ENCODE results near the gene COX19. TPM values are rescaled to one million over a fixed set of nuclear protein-coding genes. Genes with fewer than 3 reads are reported as not detected.

Gene COX19
- total RNA-seq, 4 donors from 2014 or later = 11.6 to 55.2 (median 13.2) TPM

DNA sequence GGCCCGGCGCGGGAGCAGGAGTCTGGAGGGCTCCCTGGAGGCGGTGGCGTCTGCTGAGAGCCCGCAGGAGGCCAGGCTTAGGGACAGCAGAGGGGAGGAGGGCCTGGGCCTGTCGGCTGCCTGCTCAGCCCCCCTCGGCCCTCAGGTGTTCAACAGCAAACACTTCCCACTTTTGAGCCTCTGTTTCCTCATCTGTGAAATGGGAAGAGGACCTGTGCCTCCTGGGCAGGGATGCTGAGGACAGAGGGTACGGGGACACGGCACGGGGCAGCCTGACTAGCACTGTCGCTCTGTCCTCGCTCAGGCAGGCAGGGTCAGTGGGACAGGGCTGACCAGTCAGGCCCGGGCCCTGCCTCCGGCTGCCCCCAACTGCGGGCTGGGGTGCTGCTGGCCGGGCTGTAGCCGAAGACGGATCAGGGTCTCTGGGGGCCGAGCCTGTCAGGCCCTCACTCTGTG lies 8.3 kb upstream of the COX19 start:
- Histone ChIP-seq H3K4me1 (peaks cover 38% of the 10 kb centered on the region), H3K4me3 (no peak overlapping the region), H3K9me3 (no peaks in the 10 kb centered on the region), H3K36me3 (no peaks in the 10 kb centered on the region), H3K27ac (peak overlapping the region; percentile 60), H3K27me3 (peaks cover 46% of the 10 kb centered on the region)
- DNase-seq (ENCODE audit: low spot score in 2 of 2) = no peak
- 61% methylated on average over 6 of the region's 20 CpGs for WGBS
- TF ChIP-seq POLR2A (IDR thresholded peaks at IDR 0.05) (no peak), CTCF (IDR thresholded peaks at IDR 0.05) (no peak), EP300 (IDR thresholded peaks at IDR 0.05) (no peak), POLR2AphosphoS5 (IDR thresholded peaks at IDR 0.05) (no peak)

GRCh38 chr7:983004-983615 lies 7.8 kb upstream of the COX19 start, which contains the start of gene CYP2W1:
Gene CYP2W1, plus strand, starts transcription at chr7:983181. Its CDS starts 31 bp downstream, at chr7:983212.
- H3K36me3 ChIP-seq = no peaks in the 10 kb centered on the region
- TF ChIP-seq POLR2AphosphoS5 (IDR thresholded peaks at IDR 0.05) (no peak), POLR2A (IDR thresholded peaks at IDR 0.05) (no peak), EP300 (IDR thresholded peaks at IDR 0.05) (no peak), CTCF (IDR thresholded peaks at IDR 0.05) (no peak)
- H3K27ac ChIP-seq = peak within 1 kb of the TSS; percentile 60
- no peaks in the 10 kb centered on the region for H3K9me3 ChIP-seq
- H3K27me3 ChIP-seq = peaks cover 41% of the 10 kb centered on the region
- peaks cover 34% of the 10 kb centered on the region for H3K4me1 ChIP-seq
- H3K4me3 ChIP-seq = no peak within 1 kb of the TSS
- DNase-seq (ENCODE audit: low spot score in 2 of 2) = no peak
- 46% methylated on average over 4 of the region's 34 CpGs for WGBS

DNA sequence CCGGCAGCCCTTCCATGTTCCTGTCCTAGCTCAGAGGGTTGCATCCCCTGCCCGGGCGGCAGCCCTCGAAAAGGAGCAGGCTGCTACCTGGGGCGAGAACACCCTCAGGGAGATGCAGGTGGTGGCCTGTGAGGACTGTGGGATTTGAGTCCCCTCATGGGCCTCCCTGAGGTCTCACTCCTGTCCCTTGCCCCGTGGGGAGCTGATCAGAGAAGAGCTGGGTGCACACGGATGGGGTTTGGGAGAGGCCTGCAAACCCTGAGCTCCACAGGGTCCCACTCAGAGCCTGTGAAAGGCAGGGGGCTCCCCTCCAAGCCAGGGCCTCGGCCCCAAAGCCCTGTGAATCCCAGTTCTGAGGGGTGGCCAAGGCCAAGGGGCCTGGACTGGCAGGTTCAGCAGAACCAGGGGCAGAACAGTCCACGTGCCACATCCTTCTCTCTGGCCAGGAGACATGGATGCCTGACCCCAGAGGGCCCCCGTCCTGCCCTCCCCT lies 7.2 kb upstream of the COX19 start:
- H3K27ac ChIP-seq = peak overlapping the region; percentile 60
- H3K27me3 ChIP-seq = peaks cover 35% of the 10 kb centered on the region
- H3K4me1 ChIP-seq = peaks cover 36% of the 10 kb centered on the region
- no peak overlapping the region for H3K4me3 ChIP-seq
- H3K9me3 ChIP-seq = no peaks in the 10 kb centered on the region
- TF ChIP-seq POLR2AphosphoS5 (IDR thresholded peaks at IDR 0.05) (no peak), CTCF (IDR thresholded peaks at IDR 0.05) (no peak), POLR2A (IDR thresholded peaks at IDR 0.05) (no peak), EP300 (IDR thresholded peaks at IDR 0.05) (no peak)
- 36% methylated on average over 5 of the region's 10 CpGs for WGBS
- no peaks in the 10 kb centered on the region for H3K36me3 ChIP-seq
- no peak for DNase-seq (ENCODE audit: low spot score in 2 of 2)

DNA sequence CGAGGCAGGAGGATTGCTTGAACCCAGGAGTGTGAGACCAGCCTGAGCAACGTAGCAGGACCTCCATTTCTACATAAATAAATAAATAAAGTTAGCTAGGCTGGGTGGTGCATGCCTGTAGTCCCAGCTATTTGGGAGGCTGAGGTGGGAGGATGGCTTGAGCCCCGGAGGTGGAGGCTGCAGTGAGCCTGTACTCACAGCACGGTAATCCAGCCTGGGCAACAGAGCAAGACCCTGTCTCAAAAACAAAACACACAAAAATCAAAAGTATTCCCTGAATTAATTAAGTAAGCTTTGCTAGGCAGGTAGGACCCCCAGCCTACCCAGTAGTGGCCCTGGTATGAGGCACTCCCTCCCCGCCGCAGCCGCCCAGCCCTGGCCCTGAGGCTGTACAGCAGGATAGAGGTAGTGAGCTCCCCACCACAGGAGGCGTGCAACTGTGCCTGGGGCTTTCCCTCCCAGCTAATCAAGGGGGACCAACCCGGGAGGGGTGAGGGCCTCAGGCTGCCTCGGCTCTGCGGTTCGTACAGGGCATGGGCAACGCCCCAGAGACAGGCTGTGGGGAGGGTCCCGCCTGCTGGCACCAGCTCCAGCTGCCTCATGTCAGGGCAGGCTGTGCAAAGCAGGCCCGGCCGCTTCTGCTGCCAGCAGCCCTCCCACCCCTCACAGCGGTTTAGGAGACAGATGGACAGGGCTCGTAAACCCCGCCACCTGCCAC lies 6.6 kb upstream of the COX19 start:
- Histone ChIP-seq H3K27ac (peak overlapping the region; percentile 60), H3K27me3 (peaks cover 29% of the 10 kb centered on the region), H3K4me3 (no peak overlapping the region), H3K36me3 (no peaks in the 10 kb centered on the region), H3K9me3 (no peaks in the 10 kb centered on the region), H3K4me1 (peaks cover 42% of the 10 kb centered on the region)
- TF ChIP-seq POLR2AphosphoS5 (IDR thresholded peaks at IDR 0.05) (peak in 1 of 3 donors; percentile 44), CTCF (IDR thresholded peaks at IDR 0.05) (no peak)
- no peak for DNase-seq (ENCODE audit: low spot score in 2 of 2)
- 65% methylated on average over 13 of the region's 19 CpGs for WGBS

DNA sequence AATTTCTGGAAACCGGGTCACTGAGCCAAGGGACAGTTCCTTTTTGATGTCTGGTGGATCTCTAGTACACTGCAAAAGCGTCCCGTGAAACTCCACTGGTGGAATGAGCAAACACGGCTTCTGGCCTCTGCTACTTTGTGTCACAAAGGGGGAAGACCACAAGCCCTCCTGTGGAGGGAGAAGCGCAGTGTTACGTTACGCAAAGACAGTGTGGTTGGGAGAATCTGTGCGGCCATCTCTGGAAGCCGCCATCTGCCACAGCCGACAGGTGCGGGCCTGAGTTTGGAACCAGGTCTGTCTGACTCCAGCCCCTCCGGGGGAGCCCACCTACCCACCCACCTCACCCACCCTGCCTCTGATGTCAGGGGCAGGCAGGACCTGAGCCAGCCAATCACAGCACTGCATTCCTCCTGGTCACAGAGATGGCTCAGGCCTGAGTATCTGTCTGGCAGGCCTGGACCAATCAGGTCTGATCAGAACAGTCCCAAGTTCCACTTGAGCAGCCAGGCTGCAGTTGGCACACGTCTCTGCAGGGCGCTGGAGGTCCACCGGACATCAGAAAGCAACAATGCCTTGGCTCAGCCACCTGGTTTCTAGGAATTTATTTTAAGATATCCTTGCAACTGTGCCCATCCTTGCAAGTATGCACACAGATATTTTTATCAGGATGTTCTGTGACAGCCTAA lies 4.7 kb upstream of the COX19 start:
- Histone ChIP-seq H3K4me1 (peaks cover 47% of the 10 kb centered on the region), H3K4me3 (no peak overlapping the region), H3K9me3 (no peaks in the 10 kb centered on the region), H3K36me3 (no peaks in the 10 kb centered on the region), H3K27me3 (peaks cover 20% of the 10 kb centered on the region), H3K27ac (no peak overlapping the region)
- TF ChIP-seq POLR2A (IDR thresholded peaks at IDR 0.05) (no peak), EP300 (IDR thresholded peaks at IDR 0.05) (no peak), POLR2AphosphoS5 (IDR thresholded peaks at IDR 0.05) (no peak), CTCF (IDR thresholded peaks at IDR 0.05) (no peak)
- DNase-seq (ENCODE audit: low spot score in 2 of 2) = no peak
- 67% methylated on average over 10 of the region's 15 CpGs for WGBS
